GM12865 (cell line): ENCODE results near the gene CDKL1.

Experiments used
- DNase-seq: peaks from one replicate; pipeline ENCODE4 v3.0.0; 2010; ENCODE audit warnings: low read depth
- H3K4me3 ChIP-seq: 2 replicates; pipeline ENCODE4 v1.5.1; 2011; ENCODE audit warnings: mild to moderate bottlenecking, low read depth, low read length, control low read depth
- TF ChIP-seq, protein P1 (sequence below): IDR thresholded peaks from 2 replicates; pipeline ENCODE4 v1.5.1; 2011; ENCODE audit warnings: low read length, control low read depth, low read depth, inconsistent platforms; ENCODE audit not compliant: insufficient read depth; ENCODE audit errors: missing control alignments

CDKL1 gene

DNA sequence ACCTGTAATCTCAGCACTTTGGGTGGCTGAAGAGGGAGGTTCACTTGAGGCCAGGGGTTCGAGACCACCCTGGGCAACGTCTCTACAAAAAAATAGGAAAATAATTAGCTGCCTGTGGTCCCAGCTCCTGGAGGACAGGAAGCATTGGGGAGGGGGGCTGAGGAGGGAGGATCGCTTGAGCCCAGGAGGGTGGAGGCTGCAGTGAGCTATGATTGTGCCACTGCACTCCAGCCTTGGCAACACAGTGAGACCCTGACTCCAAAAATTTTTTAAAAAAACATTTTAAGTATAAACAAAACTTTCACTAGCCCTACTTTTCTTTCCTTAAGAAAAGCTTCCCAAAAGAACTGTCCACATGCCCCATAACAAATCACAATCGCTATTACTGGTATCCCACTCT, 86.2 kb downstream of the CDKL1 start:
- TF ChIP-seq, protein P1, sequence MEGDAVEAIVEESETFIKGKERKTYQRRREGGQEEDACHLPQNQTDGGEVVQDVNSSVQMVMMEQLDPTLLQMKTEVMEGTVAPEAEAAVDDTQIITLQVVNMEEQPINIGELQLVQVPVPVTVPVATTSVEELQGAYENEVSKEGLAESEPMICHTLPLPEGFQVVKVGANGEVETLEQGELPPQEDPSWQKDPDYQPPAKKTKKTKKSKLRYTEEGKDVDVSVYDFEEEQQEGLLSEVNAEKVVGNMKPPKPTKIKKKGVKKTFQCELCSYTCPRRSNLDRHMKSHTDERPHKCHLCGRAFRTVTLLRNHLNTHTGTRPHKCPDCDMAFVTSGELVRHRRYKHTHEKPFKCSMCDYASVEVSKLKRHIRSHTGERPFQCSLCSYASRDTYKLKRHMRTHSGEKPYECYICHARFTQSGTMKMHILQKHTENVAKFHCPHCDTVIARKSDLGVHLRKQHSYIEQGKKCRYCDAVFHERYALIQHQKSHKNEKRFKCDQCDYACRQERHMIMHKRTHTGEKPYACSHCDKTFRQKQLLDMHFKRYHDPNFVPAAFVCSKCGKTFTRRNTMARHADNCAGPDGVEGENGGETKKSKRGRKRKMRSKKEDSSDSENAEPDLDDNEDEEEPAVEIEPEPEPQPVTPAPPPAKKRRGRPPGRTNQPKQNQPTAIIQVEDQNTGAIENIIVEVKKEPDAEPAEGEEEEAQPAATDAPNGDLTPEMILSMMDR, result no peak
- DNase-seq, result no peak
- H3K4me3 ChIP-seq, result no peak overlapping the region

DNA sequence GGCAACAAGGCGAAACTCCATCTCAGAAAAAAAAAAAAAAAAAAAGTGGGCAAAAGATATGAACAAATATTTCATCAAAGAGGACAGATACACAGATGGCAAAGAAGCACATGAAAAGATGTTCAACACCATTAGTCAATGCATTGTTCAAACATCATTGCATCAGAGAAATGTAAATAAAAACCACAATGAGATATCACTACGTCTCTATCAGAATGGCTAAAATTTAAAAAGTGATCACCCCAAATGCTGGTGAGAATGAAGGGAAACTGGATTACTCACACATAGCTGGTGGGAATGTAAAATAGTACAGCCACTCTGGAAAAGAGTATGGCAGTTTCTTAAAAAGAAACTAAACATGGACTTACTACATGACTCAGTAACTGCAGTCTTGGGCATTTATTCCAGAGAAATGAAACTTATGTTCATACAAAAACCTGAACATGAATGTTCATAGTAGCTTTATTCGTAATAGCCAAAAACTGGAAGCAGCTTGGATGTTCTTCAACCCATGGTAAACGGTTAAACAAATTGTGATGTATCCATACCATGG, 88.2 kb downstream of the CDKL1 start:
- no peak for DNase-seq
- TF ChIP-seq, protein P1, result no peak
- no peak overlapping the region for H3K4me3 ChIP-seq

DNA sequence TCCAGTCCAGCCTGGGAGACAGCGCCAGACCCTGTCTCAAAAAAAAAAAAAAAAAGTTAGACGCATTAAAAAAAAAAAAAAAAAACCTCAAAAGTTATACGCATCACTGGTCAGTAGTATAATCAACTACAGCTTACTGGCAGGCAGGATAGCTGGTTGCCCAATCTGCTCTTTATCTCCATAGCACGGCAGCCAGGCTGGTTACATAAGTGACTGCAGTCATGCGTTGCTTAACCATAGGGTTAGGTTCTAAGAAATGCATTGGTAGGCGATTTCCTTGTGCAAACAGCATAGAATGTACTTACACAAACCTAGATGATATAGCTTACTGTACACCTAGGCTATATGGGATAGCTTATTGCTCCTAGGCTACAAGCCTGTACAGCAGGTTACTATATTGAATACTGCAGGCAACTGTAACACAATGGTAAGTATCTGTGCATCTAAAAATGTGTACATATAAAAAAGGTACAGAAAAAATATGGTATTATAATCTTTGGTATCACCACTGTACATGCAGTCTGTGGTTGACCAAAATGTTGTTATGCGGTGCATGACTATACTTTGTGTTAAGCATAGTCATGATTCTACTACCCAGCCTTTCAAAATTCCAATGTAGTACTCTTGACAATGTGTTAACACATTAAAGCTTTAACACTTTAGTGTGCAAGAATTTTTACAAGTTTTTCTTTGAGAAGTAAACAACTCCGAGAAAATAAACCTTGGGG, 92.8 kb downstream of the CDKL1 start:
- no peak overlapping the region for H3K4me3 ChIP-seq
- no peak for DNase-seq
- TF ChIP-seq, protein P1, result no peak

DNA sequence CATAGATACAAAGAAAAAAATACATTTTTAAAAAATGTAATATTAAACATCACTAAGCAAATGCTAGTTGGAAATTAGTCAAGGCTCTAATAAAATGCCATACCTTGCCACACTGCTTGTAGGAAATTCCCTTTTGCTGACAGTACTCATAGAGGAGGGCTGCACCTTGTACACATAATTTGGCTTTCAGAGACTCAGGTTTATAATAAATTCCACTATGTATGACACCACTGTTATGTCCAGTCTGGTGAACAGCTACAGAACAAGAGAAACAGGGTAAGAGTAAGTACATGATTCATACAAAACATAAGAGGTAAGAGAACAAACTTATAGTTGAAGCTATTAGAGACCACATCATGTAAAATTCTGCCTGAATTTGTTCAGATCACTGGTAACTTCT, 94.8 kb downstream of the CDKL1 start:
- no peak for DNase-seq
- H3K4me3 ChIP-seq, result no peak overlapping the region
- TF ChIP-seq, protein P1, result no peak

DNA sequence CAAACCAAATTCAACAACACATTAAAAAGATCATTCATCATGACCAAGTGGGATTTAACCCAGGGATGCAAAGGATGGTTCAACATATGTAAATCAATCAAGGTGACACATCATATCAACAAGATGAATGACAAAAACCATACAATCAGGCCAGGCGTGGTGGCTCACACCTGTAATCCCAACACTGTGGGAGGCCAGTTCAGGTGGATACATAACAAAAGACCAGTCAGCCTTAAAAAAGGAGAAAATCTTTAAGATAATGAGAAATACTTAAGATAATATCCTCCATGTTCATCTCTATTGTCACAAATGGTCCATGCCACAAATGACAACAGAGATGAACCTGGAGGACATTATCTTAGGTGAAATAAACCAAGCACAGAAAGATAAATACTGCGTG, 97.1 kb downstream of the CDKL1 start:
- TF ChIP-seq, protein P1, result no peak
- no peak overlapping the region for H3K4me3 ChIP-seq
- no peak for DNase-seq

DNA sequence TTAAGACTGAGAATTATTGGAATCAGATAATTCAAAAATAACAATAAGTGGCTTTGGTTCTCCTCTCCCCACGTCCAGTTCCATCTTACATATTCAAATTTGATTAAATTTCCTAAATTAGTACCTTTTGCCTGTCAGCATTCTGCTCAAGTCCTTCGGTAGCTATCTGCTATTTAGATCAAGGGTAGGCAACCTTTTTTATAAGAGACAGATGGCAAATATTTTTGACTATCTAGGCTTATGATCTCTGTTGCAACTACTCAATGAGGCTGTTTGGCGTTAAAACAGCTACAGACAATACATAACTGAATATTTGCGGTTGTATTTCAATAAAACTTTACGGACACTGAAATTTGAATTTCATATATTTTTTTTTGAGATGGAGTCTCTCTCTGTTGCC, 106.4 kb downstream of the CDKL1 start:
- DNase-seq, result no peak
- TF ChIP-seq, protein P1, result no peak
- no peak overlapping the region for H3K4me3 ChIP-seq

DNA sequence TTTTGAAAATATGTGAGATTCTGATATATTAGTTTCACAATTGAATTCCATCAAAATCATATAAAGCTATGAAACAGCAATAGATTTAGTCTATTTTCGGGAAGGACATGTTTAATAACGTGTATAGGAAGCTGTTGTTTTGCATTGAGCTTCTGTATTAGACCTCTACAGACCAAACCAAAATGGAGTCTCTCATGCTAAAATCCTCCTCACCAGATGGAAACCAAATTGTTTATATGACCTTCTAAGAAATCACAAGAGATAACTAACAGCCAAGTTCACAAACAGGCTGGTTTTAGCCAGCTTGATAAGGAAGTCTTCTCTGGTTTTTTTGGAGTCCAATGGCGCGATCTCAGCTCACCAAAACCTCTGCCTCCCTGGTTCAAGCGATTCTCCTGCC, 108.5 kb downstream of the CDKL1 start:
- DNase-seq, result no peak
- no peak overlapping the region for H3K4me3 ChIP-seq
- TF ChIP-seq, protein P1, result no peak
